Measurements from ENCODE around the gene SND1.

The SND1 gene

DNA sequence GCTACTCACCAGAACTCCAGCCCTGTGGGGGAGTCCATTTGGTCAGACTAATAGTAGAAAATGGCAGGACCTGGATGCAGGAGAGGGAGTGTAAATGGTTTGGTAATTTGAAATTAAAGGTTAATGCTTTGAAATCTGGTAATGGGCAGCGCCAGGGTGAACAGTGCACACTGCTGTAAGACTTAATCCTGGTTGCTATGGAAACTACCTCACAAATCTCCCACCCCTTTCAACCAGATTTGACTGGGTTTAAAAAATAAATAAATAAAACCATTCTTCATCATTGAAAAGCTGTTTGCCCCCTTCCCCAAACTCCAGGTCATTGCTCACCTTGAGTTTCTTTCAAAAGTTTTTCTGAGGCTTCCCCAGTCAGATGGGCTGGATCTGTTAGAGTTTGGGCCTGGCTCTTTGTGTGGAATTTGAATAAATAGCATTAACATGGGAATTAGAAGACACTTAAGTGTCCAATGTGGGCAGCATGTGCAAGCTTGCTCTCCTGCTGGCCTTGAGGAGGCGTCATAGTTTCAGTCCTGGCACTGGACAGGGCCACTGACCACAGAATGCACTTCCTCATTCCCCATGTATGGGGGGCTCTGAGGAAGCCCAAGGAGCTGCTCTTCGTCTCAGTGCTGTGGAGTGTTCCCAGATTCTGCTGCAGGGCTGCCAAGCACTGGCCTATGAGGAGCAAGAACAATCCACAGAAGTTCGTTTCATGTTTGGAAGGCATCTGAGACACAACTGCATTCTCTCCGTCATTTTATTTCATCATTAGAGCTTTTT is 288.6 kb downstream of the SND1 start:
- FAIRE-seq: no peak
- no peak for DNase-seq (ENCODE audit: insufficient read length)
- TF ChIP-seq TAF1 (IDR thresholded peaks at IDR 0.05; ENCODE audit: borderline replicate concordance, low read depth, low read length) (no peak), POLR2AphosphoS5 (IDR thresholded peaks at IDR 0.05; ENCODE audit: low read depth, low read length) (no peak), POLR2A (IDR thresholded peaks at IDR 0.05; ENCODE audit: low read depth, low read length) (no peak)

DNA sequence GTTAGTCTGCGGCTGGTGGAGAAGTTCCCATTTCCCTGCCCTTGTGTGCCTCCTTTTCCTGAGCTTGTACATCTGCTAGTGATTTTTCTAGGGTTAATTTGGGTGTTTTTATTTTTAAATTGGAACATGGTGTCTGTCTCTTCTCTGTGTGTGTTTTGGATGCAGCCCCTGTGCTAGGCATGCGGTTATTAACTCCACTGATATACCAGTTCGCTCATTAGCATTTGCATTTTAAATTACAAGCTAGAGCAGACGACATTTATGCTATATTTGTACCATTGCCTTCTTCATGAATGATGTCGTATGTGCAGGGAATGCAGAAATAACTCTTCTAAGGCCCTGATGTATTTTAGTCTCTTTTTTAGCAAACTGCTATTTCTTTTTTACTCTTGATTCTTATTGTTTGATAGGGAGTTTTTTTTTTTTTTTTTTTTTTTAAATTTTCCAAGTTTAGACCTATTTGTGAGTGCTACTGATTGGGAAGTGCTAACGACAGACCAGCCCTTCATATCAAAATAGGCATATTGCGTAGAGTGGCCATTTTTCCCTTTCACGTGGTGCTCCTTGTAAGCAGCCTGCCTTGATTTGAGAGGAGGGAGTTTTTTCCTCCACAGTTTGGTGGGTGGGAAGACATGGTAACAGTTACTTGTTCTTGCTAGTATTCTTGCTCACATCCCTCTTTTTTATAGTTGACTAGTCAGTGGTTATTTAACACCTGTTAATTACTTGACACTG is 289.6 kb downstream of the SND1 start:
- DNase-seq (ENCODE audit: insufficient read length) (no peak), FAIRE-seq (no peak)
- TF ChIP-seq TAF1 (IDR thresholded peaks at IDR 0.05; ENCODE audit: borderline replicate concordance, low read depth, low read length) (no peak), POLR2AphosphoS5 (IDR thresholded peaks at IDR 0.05; ENCODE audit: low read depth, low read length) (no peak), POLR2A (IDR thresholded peaks at IDR 0.05; ENCODE audit: low read depth, low read length) (no peak)

DNA sequence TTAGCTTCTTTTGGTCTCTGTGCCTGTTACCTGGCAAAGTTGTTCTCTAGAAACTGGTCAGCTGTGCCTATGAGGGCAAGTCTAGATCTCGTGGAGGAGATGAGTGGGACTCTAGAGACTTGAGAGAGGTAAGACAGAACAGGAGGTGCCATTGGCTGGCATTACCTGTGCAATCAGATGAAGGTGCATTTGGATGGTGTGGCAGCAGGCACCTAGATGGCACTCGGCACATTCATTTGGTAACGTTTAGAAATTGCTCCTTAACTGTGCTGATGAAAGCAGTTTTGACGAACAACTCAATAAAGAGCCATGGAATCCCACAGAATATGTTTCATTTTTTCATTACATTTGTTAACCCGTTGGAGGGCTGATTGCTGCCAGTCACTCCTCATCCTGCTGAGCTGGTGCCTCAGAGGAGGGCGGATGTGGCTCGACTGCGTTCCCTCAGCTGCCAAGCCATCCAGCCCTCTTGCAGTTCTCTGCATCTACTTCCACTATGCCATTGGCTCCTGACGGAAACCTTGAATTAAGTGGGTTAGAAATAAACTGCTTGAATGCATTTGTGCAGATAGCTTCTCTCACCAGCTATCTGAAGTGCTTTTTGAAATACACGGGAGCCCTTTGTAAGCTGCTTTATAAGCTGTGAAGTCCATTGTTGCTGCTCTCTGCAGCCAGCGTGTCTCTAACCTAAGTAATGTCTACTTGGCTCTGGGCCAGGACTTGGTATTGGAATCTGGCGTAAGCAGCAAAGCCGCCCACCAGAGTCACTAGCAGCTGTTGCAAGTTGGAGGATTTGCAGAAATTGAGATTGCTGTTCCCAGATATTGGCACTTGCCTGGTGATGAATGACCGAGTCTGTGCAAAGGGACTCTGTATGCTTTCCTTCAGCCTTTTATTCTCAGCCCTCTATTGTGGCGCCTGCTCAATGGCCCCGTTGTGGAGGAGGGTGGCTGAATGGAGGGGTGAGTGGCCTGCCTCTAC is 291.8 kb downstream of the SND1 start:
- no peak for TF ChIP-seq POLR2AphosphoS5 (IDR thresholded peaks at IDR 0.05; ENCODE audit: low read depth, low read length)
- DNase-seq (ENCODE audit: insufficient read length) (no peak), FAIRE-seq (no peak)

GRCh38 chr7:127946111-127946510 is 294.1 kb downstream of the SND1 start:
- FAIRE-seq: no peak

DNA sequence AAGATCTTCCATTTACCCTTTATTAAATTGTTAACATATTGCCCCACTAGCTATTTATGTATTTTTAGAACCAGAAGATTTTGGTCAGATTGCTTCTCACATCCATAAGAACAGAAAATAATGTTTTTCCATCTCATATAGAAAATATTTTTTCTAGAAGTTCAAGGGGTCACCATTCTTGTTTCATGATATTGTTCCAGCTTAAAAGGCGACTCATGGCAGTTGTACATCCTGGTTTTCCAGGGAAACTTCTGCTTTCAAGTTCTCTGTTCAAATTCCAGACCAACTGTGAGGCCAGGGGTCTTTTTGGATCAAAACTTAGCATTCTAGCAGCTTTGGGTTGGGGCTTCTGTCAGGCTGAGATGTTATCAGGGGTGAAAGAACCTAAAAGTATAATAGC is 294.9 kb downstream of the SND1 start:
- FAIRE-seq (no peak), DNase-seq (ENCODE audit: insufficient read length) (no peak)

More at GRCh38 chr7:127946111-127946510, 294.1 kb downstream of the SND1 start:
- no peak for DNase-seq (ENCODE audit: insufficient read length)
- TF ChIP-seq TAF1 (IDR thresholded peaks at IDR 0.05; ENCODE audit: borderline replicate concordance, low read depth, low read length) (no peak), POLR2AphosphoS5 (IDR thresholded peaks at IDR 0.05; ENCODE audit: low read depth, low read length) (no peak), POLR2A (IDR thresholded peaks at IDR 0.05; ENCODE audit: low read depth, low read length) (no peak)

DNA sequence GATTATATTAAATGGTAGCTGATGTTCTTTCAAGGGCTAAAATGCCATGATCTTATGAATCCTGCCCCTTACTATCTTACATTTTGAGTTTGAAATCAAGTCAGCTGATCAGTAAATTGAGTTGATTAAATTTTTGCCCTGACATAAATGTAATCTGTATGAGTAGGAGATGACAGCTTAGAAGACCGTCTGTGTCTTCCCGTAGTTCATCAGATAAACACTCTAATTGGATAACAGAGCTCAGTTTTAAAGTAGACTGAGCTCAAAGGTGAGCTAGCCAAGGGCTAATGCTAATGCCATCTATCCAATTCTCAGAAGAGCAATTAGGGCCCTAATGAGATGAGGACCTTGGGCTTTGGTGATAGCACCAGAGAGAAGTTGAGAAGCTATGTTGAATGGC is 296.3 kb downstream of the SND1 start:
- no peak for DNase-seq (ENCODE audit: insufficient read length)

More for the DNA sequence above, 294.9 kb downstream of the SND1 start:
- TF ChIP-seq POLR2A (IDR thresholded peaks at IDR 0.05; ENCODE audit: low read depth, low read length) (no peak), POLR2AphosphoS5 (IDR thresholded peaks at IDR 0.05; ENCODE audit: low read depth, low read length) (no peak), TAF1 (IDR thresholded peaks at IDR 0.05; ENCODE audit: borderline replicate concordance, low read depth, low read length) (no peak)

DNA sequence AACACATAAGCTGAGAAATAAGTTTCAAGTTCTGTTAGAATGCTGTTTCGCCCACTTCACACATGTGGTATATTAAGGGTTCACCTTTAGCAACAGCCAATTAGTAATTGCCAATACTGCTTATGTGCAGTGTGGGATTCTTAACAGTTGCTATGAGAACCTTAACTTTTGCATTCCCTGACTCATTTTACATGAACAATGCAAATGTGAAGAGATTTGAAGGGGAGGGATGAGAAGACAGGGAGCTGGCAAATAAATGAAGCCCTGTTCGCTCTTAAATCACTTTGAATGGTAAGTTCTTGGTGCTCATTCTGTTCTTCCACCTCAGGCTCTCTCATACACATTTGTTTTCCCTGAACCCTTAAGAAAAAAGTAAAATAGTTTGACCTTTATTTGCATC is 296.9 kb downstream of the SND1 start:
- no peak for FAIRE-seq
- DNase-seq (ENCODE audit: insufficient read length): no peak
- TF ChIP-seq POLR2AphosphoS5 (IDR thresholded peaks at IDR 0.05; ENCODE audit: low read depth, low read length) (no peak), TAF1 (IDR thresholded peaks at IDR 0.05; ENCODE audit: borderline replicate concordance, low read depth, low read length) (no peak), POLR2A (IDR thresholded peaks at IDR 0.05; ENCODE audit: low read depth, low read length) (no peak)

More for the DNA sequence above, 296.3 kb downstream of the SND1 start:
- no peak for TF ChIP-seq POLR2A (IDR thresholded peaks at IDR 0.05; ENCODE audit: low read depth, low read length)
- TF ChIP-seq TAF1 (IDR thresholded peaks at IDR 0.05; ENCODE audit: borderline replicate concordance, low read depth, low read length): no peak
- TF ChIP-seq POLR2AphosphoS5 (IDR thresholded peaks at IDR 0.05; ENCODE audit: low read depth, low read length): no peak
- no peak for FAIRE-seq

- DNase-seq (ENCODE audit: insufficient read length) (no peak), FAIRE-seq (no peak)
- TF ChIP-seq POLR2A (IDR thresholded peaks at IDR 0.05; ENCODE audit: low read depth, low read length) (no peak), TAF1 (IDR thresholded peaks at IDR 0.05; ENCODE audit: borderline replicate concordance, low read depth, low read length) (no peak), POLR2AphosphoS5 (IDR thresholded peaks at IDR 0.05; ENCODE audit: low read depth, low read length) (no peak)
Observed at GRCh38 chr7:127949769-127950222, 297.8 kb downstream of the SND1 start.

DNA sequence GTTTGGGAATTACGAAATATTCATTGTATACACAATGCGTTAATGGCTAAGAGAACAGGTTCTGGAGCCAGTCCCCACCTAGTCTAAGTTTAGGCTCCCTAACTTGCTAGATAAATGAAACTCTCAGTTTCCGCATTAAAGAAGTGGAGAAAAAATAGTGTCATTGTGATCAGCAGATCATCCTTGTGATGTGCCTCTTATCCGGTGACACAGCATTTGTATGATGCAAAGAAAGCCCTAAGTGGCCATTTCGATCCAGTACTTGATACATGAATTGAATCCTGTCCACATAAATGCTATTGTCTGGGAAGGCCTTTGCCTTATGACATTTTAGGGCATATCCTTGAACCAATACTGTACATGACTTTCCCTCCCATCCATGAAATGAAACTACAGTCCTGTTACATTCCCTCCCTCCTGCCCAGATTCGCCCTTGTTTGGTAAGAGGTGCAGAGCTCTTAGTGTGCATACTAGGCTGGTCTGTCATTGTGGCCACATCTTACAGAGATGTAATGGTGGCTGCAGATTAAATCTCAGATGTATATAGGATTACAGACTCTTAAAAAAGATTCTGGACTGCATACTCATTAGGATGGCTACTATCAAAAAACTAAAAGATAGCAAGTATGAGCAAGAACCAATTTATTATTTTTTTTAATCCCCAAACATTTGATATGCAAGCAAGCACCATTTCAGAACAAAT is 298.4 kb downstream of the SND1 start:
- no peak for TF ChIP-seq TAF1 (IDR thresholded peaks at IDR 0.05; ENCODE audit: borderline replicate concordance, low read depth, low read length)
- no peak for TF ChIP-seq POLR2AphosphoS5 (IDR thresholded peaks at IDR 0.05; ENCODE audit: low read depth, low read length)
- TF ChIP-seq POLR2A (IDR thresholded peaks at IDR 0.05; ENCODE audit: low read depth, low read length): no peak

More for the DNA sequence above, 298.4 kb downstream of the SND1 start:
- FAIRE-seq (no peak), DNase-seq (ENCODE audit: insufficient read length) (no peak)

Measured in GM12892 (cell line).